Endodermal cell (in vitro differentiated cells): Measurements from ENCODE around the gene RBM22. TPM values are rescaled to one million over a fixed set of nuclear protein-coding genes. Genes with fewer than 3 reads are reported as not detected.

ENCODE experiments used
- DNase-seq: peaks from one replicate; pipeline ENCODE4 v3.0.0-alpha.2; 2017
- H3K27ac ChIP-seq: 2 replicates; pipeline ENCODE4 v1.5.1; 2013; ENCODE audit warnings: mild to moderate bottlenecking, low read depth, low read length, moderate library complexity
- H3K27me3 ChIP-seq: 2 replicates; pipeline ENCODE4 v1.6.1; 2013; ENCODE audit warnings: mild to moderate bottlenecking, low read length, moderate library complexity; ENCODE audit not compliant: insufficient read depth, control insufficient read depth, poor library complexity, severe bottlenecking
- H3K36me3 ChIP-seq: 2 replicates; pipeline ENCODE4 v1.7.0; 2013; ENCODE audit warnings: mild to moderate bottlenecking, low read length, moderate library complexity; ENCODE audit not compliant: control insufficient read depth, insufficient read depth
- H3K4me1 ChIP-seq: one replicate; pipeline ENCODE4 v1.7.0; 2013; ENCODE audit warnings: low read length; ENCODE audit not compliant: control insufficient read depth, insufficient read depth
- H3K4me3 ChIP-seq: 2 replicates; pipeline ENCODE4 v1.5.1; 2013; ENCODE audit warnings: mild to moderate bottlenecking, low read length, moderate library complexity
- H3K9ac ChIP-seq: 2 replicates; pipeline ENCODE4 v1.6.1; 2013; ENCODE audit warnings: mild to moderate bottlenecking, low read length, moderate library complexity; ENCODE audit not compliant: poor library complexity, severe bottlenecking; ENCODE audit errors: extremely low read depth
- H3K9me3 ChIP-seq: 2 replicates; pipeline ENCODE4 v1.6.1; 2013; ENCODE audit warnings: mild to moderate bottlenecking, low read length, moderate library complexity; ENCODE audit not compliant: control insufficient read depth
- H3K27ac Mint-ChIP-seq: 2 replicates; pipeline ENCODE4 v1.8.0; 2020; ENCODE audit warnings: mixed read lengths
- H3K27me3 Mint-ChIP-seq: 2 replicates; pipeline ENCODE4 v1.8.0; 2021; ENCODE audit warnings: mild to moderate bottlenecking, mixed read lengths; ENCODE audit not compliant: insufficient read depth
- H3K36me3 Mint-ChIP-seq: 2 replicates; pipeline ENCODE4 v1.8.0; 2020; ENCODE audit warnings: low read depth, mixed read lengths
- H3K4me1 Mint-ChIP-seq: 2 replicates; pipeline ENCODE4 v1.8.0; 2020; ENCODE audit warnings: mixed read lengths
- H3K4me3 Mint-ChIP-seq: 2 replicates; pipeline ENCODE4 v1.8.0; 2020; ENCODE audit warnings: mild to moderate bottlenecking, moderate library complexity, mixed read lengths
- H3K9me3 Mint-ChIP-seq: 2 replicates; pipeline ENCODE4 v1.8.0; 2020; ENCODE audit warnings: mild to moderate bottlenecking, mixed read lengths
- WGBS, 2 experiments: methylation state at CpG; one replicate each; pipeline versions ENCODE4 v1.1.5 to v1.1.7; 2013; ENCODE audit warnings: missing lambda C conversion rate in 2 of 2, mixed read lengths in 1 of 2; ENCODE audit not compliant: insufficient coverage in 1 of 2, insufficient read length in 1 of 2; 5-methylcytosine and 5-hydroxymethylcytosine counted together
- total RNA-seq, 2 donors: library from RNA; stranded (reverse); fragmentation: NEBNext Ultra II Directional in 1 of 2; extraction: Animal tissue kit (Norgen Biotek cat#: 25700) in 1 of 2; gene quantifications; 2 replicates in 1 of 2; 3 replicates in 1 of 2; pipeline ENCODE4 v1.2.1, GENCODE V29; 2021
- TF ChIP-seq, protein P1 (sequence below): fragments of 200-600 bp; sonication (generic); conservative IDR thresholded peaks from 2 replicates; pipeline ENCODE4 v1.5.0; 2021; ENCODE audit warnings: antibody characterized with exemption, mild to moderate bottlenecking

The RBM22 gene
- total RNA-seq, 2 donors from 2014 or later, result 42.7 to 44.3 TPM

DNA sequence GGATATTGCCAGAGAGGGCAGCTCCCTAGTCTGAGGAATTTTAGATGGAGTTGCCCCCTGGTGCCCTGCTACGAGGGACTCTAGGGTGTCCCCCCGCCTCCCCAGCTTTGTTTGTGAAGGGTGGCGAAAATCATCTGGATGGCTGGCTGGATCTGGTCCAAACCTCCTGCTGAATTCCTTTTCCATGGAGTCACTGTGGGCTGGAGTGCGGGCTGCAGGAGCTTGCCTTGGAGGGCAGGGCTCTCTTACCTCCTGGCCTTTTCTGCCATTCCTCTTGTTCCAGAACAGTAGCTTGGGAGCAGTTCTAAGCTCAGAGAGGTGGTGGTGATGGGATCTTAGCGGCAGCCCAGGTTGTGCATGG lies 58.3 kb downstream of the RBM22 start:
- Histone ChIP-seq H3K9ac (no peak overlapping the region), H3K9me3 (no peaks in the 10 kb centered on the region), H3K4me3 (no peak overlapping the region), H3K4me1 (peaks cover 45% of the 10 kb centered on the region), H3K27ac (no peak overlapping the region), H3K36me3 (no peaks in the 10 kb centered on the region), H3K27me3 (no peaks in the 10 kb centered on the region)
- no peak overlapping the region for H3K4me3 Mint-ChIP-seq
- H3K4me1 Mint-ChIP-seq, result peaks cover 72% of the 10 kb centered on the region
- H3K36me3 Mint-ChIP-seq, result no peaks in the 10 kb centered on the region
- TF ChIP-seq, protein P1, sequence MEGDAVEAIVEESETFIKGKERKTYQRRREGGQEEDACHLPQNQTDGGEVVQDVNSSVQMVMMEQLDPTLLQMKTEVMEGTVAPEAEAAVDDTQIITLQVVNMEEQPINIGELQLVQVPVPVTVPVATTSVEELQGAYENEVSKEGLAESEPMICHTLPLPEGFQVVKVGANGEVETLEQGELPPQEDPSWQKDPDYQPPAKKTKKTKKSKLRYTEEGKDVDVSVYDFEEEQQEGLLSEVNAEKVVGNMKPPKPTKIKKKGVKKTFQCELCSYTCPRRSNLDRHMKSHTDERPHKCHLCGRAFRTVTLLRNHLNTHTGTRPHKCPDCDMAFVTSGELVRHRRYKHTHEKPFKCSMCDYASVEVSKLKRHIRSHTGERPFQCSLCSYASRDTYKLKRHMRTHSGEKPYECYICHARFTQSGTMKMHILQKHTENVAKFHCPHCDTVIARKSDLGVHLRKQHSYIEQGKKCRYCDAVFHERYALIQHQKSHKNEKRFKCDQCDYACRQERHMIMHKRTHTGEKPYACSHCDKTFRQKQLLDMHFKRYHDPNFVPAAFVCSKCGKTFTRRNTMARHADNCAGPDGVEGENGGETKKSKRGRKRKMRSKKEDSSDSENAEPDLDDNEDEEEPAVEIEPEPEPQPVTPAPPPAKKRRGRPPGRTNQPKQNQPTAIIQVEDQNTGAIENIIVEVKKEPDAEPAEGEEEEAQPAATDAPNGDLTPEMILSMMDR, result no peak
- no peaks in the 10 kb centered on the region for H3K9me3 Mint-ChIP-seq
- DNase-seq, result no peak
- 85 to 88% methylated on average over 5 of the region's 5 CpGs for WGBS, 2 experiments
- peaks cover 1% of the 10 kb centered on the region for H3K27me3 Mint-ChIP-seq
- no peak overlapping the region for H3K27ac Mint-ChIP-seq

DNA sequence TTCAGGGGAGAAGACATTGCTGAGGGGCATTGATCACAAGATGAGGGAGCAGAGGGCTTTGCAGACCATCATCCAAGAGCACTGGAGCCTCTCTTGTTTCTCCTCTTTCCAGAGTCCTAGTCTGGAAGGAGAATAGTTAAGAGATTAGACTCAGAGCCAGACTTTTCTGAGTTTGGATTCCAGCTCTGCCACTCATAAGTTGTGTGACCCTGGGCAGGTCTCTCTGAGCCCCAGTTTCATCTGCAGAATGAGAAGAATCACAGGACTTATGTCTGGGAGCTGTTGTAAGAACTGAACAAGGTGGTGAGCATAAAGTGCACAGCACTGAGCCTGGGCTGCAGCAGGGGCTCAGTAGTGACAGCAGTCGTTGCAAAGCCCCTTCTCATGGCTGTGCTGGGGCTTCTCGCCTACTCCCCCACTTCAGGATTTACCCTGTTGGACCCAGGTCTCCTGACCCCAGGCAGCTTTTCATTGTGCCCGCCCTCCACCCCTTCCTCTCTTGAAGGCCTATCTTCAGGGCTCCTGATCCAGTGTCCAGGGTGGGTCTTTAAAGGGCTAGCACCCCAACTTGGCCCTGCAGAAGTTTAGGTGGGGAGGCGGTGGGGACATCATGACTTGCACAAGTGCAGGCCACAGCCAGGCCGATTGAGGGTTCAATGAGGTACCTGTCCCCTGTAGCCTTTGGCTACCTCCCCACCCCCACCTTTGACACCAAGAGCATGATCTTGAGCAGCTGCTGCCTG lies 58.9 kb downstream of the RBM22 start:
- no peak for DNase-seq

DNA sequence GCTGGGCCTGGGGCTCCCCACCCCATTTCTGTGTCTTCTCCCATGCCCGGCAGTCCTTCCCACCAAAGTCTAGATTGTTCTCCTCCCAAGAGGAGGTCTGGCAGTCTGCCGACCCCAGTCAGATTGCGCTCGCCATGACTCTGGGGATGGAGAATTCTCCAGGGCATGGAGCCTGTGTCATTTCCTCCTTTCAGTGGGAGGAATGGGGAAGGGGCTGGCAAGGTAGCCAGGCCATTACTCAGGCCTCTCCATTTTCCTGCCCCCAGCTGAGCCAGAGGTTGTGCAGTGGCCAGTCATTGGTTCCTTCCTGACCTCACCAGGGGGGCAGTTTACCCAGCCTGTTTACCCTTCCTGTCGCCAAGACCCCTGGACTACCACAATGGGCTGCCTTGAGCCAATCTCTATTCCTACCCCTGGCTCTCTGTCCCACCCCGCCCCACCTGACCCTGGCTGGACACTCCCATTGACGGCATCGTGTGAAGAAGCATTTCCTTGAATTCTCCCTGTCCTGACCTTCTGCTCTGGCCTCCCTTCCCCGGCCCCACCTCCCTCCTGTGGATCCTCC lies 59.8 kb downstream of the RBM22 start:
- Histone ChIP-seq H3K9me3 (no peaks in the 10 kb centered on the region), H3K36me3 (no peaks in the 10 kb centered on the region), H3K27me3 (no peaks in the 10 kb centered on the region), H3K4me3 (no peak overlapping the region), H3K9ac (no peak overlapping the region), H3K4me1 (peaks cover 45% of the 10 kb centered on the region), H3K27ac (no peak overlapping the region)
- TF ChIP-seq, protein P1, result no peak
- Mint-ChIP-seq H3K4me3 (peak overlapping the region; percentile 17), H3K4me1 (peaks cover 78% of the 10 kb centered on the region), H3K27ac (peak overlapping the region; percentile 88), H3K27me3 (no peaks in the 10 kb centered on the region), H3K36me3 (no peaks in the 10 kb centered on the region), H3K9me3 (no peaks in the 10 kb centered on the region)
- no peak for DNase-seq
- 74 to 80% methylated on average over 3 to 9 of the region's 9 CpGs for WGBS, 2 experiments

More for the DNA sequence above, 58.9 kb downstream of the RBM22 start:
- no peak overlapping the region for H3K4me3 ChIP-seq
- TF ChIP-seq, protein P1, result no peak
- H3K27ac ChIP-seq, result no peak overlapping the region
- Mint-ChIP-seq H3K27ac (no peak overlapping the region), H3K36me3 (no peaks in the 10 kb centered on the region), H3K4me3 (no peak overlapping the region), H3K4me1 (peaks cover 76% of the 10 kb centered on the region), H3K27me3 (no peaks in the 10 kb centered on the region), H3K9me3 (no peaks in the 10 kb centered on the region)
- H3K9me3 ChIP-seq, result no peaks in the 10 kb centered on the region
- peaks cover 45% of the 10 kb centered on the region for H3K4me1 ChIP-seq
- no peaks in the 10 kb centered on the region for H3K36me3 ChIP-seq
- no peaks in the 10 kb centered on the region for H3K27me3 ChIP-seq
- 84 to 91% methylated on average over 3 to 5 of the region's 5 CpGs for WGBS, 2 experiments
- no peak overlapping the region for H3K9ac ChIP-seq

Other genes starting within 250 kb of the RBM22 start
- gene NDST1, start 192.9 kb downstream of the RBM22 start, total RNA-seq, result 10 to 100 TPM; 53.3 to 71.7 TPM
- 1 to 10 TPM; 4.2 to 4.5 TPM for gene SYNPO, start 60.4 kb downstream of the RBM22 start, total RNA-seq
- gene MYOZ3, start 39.8 kb downstream of the RBM22 start, total RNA-seq, result 10 to 100 TPM; 12.4 to 15.8 TPM
- 10 to 100 TPM; 51.5 to 64.3 TPM for gene DCTN4, start 58.0 kb upstream of the RBM22 start, total RNA-seq
- gene SMIM3, start 77.7 kb upstream of the RBM22 start, total RNA-seq, result 1 to 10 TPM; 6.3 to 9.0 TPM
- gene IRGM, start 145.5 kb upstream of the RBM22 start, total RNA-seq, result not detected
- gene ZNF300, start 203.9 kb upstream of the RBM22 start, total RNA-seq, result 10 to 100 TPM in 1 of 2 donors, 1 to 10 TPM in 1; 9.5 to 12.1 TPM